HUES6 (cell line): Measurements from ENCODE around the gene EED.

ENCODE experiments used
- H3K27ac ChIP-seq: 2 replicates; pipeline ENCODE4 v1.7.0; 2013; ENCODE audit warnings: low read depth, mild to moderate bottlenecking, low read length, inconsistent platforms
- H3K27me3 ChIP-seq: 2 replicates; pipeline ENCODE4 v1.6.1; 2013; ENCODE audit warnings: low read length; ENCODE audit not compliant: control insufficient read depth, insufficient read depth
- H3K36me3 ChIP-seq: 2 replicates; pipeline ENCODE4 v1.6.1; 2013; ENCODE audit warnings: low read length; ENCODE audit not compliant: control insufficient read depth, insufficient read depth
- H3K4me1 ChIP-seq: 2 replicates; pipeline ENCODE4 v1.6.1; 2013; ENCODE audit warnings: low read length; ENCODE audit not compliant: control insufficient read depth, insufficient read depth
- H3K4me3 ChIP-seq: 2 replicates; pipeline ENCODE4 v1.5.1; 2013; ENCODE audit warnings: low read depth, low read length
- H3K9ac ChIP-seq: one replicate; pipeline ENCODE4 v1.6.1; 2013; ENCODE audit warnings: mild to moderate bottlenecking, low read length
- H3K9me3 ChIP-seq: 2 replicates; pipeline ENCODE4 v1.6.1; 2013; ENCODE audit warnings: low read depth, low read length; ENCODE audit not compliant: control insufficient read depth, insufficient read depth

Gene EED

DNA sequence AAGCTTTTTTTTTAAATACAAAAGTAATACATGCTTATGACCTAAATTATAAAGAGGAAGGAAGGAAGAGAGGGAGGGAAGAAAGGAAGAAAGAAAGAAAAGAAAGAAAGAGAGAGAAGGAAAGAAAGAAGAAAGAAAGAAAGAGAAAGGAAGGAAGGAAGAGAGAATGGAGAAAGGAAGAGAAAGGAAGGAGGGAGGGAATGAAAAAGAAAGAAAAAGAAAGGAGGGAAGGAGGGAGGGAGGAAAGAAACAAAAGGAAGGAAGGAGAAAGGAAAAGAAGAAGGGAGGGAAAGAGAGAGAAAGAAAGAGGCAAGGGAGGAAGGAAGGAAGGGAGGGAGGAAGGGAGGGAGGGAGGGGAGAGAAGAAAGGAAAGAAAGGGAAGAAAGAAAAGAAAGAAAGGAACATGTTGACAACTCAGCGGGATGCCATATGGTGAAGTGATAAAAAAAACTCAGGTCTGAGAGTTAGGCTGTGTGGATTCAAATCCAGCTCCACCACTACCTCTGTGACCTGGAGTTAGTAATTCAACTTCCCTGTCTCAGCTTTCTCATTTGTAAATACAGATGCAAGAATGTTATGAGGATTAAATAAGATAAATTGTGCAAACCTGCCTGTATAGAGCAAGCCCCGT is 9.6 kb upstream of the EED start:
- Histone ChIP-seq H3K27me3 (no peaks in the 10 kb centered on the region), H3K4me1 (peaks cover 9% of the 10 kb centered on the region; the same call in 1 of the 2 replicates), H3K9ac (no peak overlapping the region), H3K9me3 (no peaks in the 10 kb centered on the region), H3K27ac (no peak overlapping the region; the same call in 1 of the 2 replicates), H3K36me3 (no peaks in the 10 kb centered on the region), H3K4me3 (no peak overlapping the region)

DNA sequence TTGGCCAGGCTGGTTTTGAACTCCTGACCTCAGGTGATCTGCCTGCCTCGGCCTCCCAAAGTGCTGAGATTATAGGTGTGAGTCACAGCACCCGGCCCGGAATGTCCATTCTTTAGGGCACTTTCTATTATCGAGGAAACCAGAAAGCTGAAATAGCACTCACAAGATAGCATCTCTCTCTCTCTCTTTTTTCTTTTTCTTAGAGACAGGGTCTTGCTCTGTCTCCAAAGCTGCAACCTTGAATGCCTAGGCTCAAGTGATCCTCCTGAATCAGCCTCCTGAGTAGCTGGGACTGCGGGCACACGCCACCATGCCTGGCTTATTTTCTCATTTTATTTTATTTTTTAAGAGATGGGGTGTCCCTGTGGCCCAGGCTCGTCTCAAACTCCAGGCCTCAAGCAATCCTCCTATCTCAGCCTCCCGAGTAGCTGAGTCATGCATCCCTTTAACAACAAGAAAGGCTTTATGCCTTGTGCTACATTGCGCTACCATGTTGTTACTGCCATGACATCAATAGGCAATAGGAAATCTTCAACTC is 7.2 kb upstream of the EED start:
- Histone ChIP-seq H3K9ac (no peak overlapping the region), H3K9me3 (no peaks in the 10 kb centered on the region), H3K36me3 (no peaks in the 10 kb centered on the region), H3K4me1 (0 out of 2 replicates have a peak, but pooled peaks cover 6% of the 10 kb centered on the region), H3K27me3 (no peaks in the 10 kb centered on the region), H3K4me3 (no peak overlapping the region), H3K27ac (no peak overlapping the region)

DNA sequence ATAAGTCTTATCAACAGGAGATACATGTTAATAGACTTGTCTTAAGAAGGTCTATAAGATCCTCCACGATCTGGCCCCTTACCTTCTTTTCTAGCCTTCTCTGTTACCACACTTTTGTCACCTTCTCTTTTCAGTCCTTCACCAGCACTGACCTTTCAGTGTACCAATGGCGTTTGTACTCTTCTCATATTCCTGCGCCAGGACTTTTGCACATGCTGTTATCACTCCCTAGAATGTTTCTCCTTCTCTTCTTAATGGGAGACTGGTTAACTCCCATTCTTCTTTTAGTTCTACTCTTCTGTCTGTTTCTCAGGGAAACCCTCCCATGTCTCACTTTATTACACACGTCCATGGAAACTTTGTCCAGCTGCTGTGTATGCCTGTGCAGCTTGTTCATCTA is 4.4 kb upstream of the EED start:
- no peaks in the 10 kb centered on the region for H3K27me3 ChIP-seq
- no peak overlapping the region for H3K4me3 ChIP-seq
- H3K4me1 ChIP-seq = peaks cover 4% of the 10 kb centered on the region; the same call in 1 of the 2 replicates
- no peaks in the 10 kb centered on the region for H3K9me3 ChIP-seq
- no peak overlapping the region for H3K9ac ChIP-seq
- H3K36me3 ChIP-seq = no peaks in the 10 kb centered on the region
- no peak overlapping the region for H3K27ac ChIP-seq

DNA sequence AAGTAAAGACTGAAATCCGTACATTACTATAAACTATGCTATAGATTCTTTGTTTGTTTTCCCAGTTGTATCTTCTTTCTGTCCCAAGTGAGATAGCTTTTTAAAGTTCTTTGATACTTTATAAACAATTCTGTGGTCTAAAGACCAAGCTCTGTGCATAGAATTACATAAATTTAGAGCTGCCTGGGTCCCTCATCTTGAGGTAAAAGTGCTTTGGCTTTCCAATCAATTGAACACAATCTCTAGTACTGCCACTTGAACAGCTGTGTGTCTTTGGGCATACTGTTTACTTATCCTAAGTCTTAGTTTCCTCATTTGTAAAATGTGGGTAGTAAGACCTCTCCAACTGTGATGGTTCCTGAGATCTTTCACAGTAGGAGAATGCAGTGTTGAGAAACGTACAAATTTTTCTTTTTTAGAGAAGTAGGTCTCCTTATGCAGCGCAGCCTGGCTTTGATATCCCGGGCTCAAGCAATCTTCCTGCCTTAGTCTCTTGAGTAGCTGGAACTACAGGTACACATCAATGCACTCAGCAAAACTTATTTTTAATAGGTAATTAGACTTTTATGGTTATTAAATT is 2.5 kb upstream of the EED start:
- Histone ChIP-seq H3K27me3 (no peaks in the 10 kb centered on the region), H3K9ac (no peak overlapping the region), H3K9me3 (no peaks in the 10 kb centered on the region), H3K36me3 (no peaks in the 10 kb centered on the region), H3K4me3 (no peak overlapping the region), H3K27ac (no peak overlapping the region), H3K4me1 (peaks cover 7% of the 10 kb centered on the region)

DNA sequence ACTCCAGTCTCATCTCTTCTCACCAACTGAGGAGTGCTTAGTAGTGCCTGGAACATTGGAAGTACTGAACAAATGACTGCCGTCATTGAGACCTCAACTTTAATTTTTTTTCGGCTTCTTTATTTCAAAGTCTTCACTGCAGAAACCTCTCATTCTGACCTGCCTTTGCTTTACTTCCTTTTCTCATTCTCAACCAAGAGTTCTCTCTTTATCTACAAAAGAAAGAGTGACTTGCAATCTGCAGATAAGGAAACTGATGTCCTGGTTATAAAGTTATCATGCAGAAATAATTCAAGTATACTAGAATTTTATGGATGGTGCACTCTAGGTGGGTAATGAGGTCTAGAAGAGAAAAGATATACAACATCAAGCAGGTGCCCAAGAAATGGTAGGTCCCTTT is 1.2 kb upstream of the EED start:
- no peaks in the 10 kb centered on the region for H3K36me3 ChIP-seq
- H3K4me1 ChIP-seq = peaks cover 14% of the 10 kb centered on the region
- H3K9ac ChIP-seq = no peak overlapping the region
- H3K9me3 ChIP-seq = no peaks in the 10 kb centered on the region
- no peaks in the 10 kb centered on the region for H3K27me3 ChIP-seq
- no peak overlapping the region for H3K27ac ChIP-seq
- H3K4me3 ChIP-seq = peak overlapping the region; percentile 98; the same call in 1 of the 2 replicates

DNA sequence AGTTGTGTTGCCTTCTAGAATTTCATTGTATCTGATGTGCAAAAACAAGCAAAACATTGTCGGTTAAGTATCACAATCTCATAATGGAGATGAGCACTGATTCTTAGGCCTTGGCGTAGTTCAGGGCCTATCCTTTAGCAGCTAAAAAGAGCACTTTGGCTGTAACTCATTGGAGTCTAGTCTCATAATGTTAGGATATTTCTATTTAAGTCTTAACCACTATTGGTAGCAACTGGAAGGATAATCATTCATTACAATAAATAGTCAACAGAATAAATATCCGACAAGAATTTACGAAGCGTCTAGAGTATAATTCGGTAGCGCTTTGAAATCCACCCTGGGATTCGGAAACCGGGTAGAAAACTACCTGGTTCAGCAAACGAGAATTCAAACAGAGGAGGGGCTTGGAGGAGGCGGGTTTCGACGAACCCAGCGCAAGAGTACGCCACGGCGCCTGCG is 461 bp upstream of the EED start:
- Histone ChIP-seq H3K4me3 (peak overlapping the region; percentile 98), H3K27me3 (no peaks in the 10 kb centered on the region), H3K9me3 (no peaks in the 10 kb centered on the region), H3K27ac (peak overlapping the region; percentile 96), H3K4me1 (peaks cover 21% of the 10 kb centered on the region), H3K9ac (peak overlapping the region; percentile 98), H3K36me3 (no peaks in the 10 kb centered on the region)

DNA sequence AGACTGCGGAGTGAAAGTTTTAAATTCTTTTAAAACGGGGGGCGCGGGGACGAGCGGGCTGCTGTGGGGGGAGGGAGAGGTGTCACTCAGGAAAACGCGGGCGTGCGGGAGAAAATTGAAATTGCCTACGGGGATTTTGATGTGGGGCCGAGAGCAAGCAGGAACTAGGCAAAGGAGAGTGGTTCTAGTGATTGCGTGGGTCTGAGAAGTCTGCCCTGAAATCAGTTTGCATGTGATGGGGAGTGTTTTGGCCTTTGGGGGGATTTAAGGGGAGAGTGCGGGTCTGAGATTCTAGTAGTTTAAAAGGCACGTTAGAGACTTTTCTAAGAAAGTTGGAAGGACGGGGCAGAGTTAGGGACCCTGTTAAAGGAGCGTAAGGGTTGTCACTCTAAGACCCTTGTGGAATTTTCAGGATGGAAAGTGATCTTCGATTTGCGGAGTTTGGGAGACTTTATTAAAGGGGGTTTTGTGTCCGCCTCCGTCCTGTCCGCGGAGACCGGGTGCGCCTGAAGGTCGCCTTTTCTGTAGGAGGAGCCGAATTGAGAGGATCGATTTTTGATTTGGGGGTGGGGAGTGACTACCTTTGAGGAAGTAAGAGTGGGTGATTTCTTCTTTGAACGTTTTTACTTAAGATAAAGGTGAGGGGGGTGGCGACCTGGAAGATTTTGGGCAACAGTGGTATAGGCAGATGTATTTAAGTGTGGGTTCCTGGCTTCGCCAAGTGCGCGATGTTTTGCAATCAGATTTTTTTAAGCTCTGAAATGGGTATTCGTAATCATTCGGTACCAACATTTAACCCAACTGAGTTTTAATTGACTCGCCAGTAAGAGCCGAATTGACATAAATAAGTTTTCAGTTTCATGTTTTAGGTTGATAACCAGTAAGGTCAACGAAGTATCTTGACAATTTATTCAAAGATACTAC is 1.1 kb downstream of the EED start:
- H3K4me3 ChIP-seq = peak overlapping the region; percentile 98
- peaks cover 34% of the 10 kb centered on the region for H3K4me1 ChIP-seq
- no peaks in the 10 kb centered on the region for H3K27me3 ChIP-seq
- peak overlapping the region; percentile 96; the same call in 1 of the 2 replicates for H3K27ac ChIP-seq
- no peaks in the 10 kb centered on the region for H3K36me3 ChIP-seq
- H3K9ac ChIP-seq = peak overlapping the region; percentile 98
- no peaks in the 10 kb centered on the region for H3K9me3 ChIP-seq

DNA sequence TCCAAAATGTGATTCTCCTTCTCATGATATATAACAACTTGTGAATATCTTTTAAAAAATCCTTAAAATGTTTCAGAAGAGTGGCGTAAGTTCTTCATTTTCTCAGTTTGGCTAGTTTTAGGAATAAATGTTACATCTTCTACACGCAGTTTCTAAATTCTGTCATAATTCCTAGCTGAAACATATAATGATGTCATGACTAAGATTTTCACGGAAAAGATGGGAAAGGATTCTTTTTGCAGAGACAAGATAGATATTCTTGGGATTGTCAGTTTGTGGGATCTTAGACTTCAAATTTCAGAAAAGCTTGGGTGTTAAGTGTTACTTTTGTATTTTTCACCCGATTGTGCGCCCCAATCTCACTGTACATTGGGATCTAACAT is 1.7 kb downstream of the EED start:
- no peaks in the 10 kb centered on the region for H3K36me3 ChIP-seq
- no peaks in the 10 kb centered on the region for H3K27me3 ChIP-seq
- peak overlapping the region; percentile 98 for H3K4me3 ChIP-seq
- peak overlapping the region; percentile 98 for H3K9ac ChIP-seq
- H3K27ac ChIP-seq = no peak overlapping the region
- H3K9me3 ChIP-seq = no peaks in the 10 kb centered on the region
- H3K4me1 ChIP-seq = peaks cover 34% of the 10 kb centered on the region

DNA sequence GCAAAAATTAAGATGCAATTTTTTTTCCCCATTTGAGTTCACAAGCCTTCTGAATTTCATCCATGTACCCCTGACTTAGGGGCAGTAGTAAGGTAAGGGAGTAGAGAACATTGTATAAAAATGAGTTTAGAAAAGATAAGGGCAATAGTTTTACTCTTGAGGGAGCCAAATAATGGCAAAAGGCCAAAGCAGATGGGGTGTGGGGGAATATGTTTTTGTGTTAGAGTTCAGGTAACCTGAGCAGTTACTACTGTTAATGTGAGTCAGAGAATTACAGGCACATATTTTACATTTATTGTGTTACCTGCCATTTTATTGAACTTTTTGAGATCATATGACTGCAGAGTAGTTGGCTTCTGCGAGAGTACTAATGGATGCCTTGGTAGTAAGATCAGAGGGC is 3.1 kb downstream of the EED start:
- Histone ChIP-seq H3K27ac (no peak overlapping the region), H3K36me3 (no peaks in the 10 kb centered on the region; the same call in 1 of the 2 replicates), H3K9me3 (no peaks in the 10 kb centered on the region), H3K4me1 (peaks cover 34% of the 10 kb centered on the region), H3K4me3 (no peak overlapping the region), H3K9ac (no peak overlapping the region), H3K27me3 (no peaks in the 10 kb centered on the region)

DNA sequence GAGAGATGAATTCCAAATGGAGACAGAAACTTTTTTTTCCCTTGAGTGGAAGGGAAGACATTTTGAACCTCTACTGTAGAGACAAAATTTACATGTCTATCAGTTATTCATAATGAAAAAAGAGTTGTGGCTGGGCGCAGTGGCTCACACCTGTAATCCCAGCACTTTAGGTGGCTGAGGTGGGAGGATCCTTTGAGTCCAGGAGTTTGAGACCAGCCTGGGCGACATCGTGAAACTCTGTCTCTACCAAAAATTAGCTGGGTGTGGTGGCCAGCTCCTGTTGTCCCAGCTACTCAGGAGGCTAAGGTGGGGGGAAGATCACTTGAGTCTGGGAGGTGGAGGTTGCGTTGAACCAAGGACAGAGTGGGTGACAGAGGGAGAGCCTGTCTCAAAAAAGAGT is 4.1 kb downstream of the EED start:
- Histone ChIP-seq H3K9ac (no peak overlapping the region), H3K9me3 (no peaks in the 10 kb centered on the region), H3K27me3 (no peaks in the 10 kb centered on the region), H3K36me3 (no peaks in the 10 kb centered on the region; the same call in 1 of the 2 replicates), H3K4me3 (no peak overlapping the region), H3K27ac (no peak overlapping the region), H3K4me1 (peaks cover 34% of the 10 kb centered on the region)
